IMR-90 (cell line): Measurements from ENCODE around the gene WLS. TPM values are rescaled to one million over a fixed set of nuclear protein-coding genes. Genes with fewer than 3 reads are reported as not detected.

Experiments
- ATAC-seq: fragments of 200-7000 bp; cut with Tn5 transposase; 2 replicates; pipeline ENCODE4 v1.9.1; 2020; ENCODE audit warnings: low read depth, mild to moderate bottlenecking, moderate library complexity
- BruUV-seq: library from RNA; stranded (reverse); fragments of 400-500 nt; replicated peaks from 2 replicates; lab custom pipeline; 2021; lab: Mats Ljungman, UMichigan
- CTCF ChIA-PET: fragments of 300-600 bp; formaldehyde crosslinking; extraction: SDS; loops from one replicate; lab custom pipeline; 2021; ENCODE audit warnings: antibody characterized with exemption; lab: Yijun Ruan, JAX
- POLR2A ChIA-PET: fragments of 300-600 bp; sonication (Branson Sonifier 250); formaldehyde crosslinking; loops from one replicate; lab custom pipeline; 2022; ENCODE audit warnings: antibody characterized with exemption; ENCODE audit not compliant: unreplicated experiment; lab: Charles Lee
- DNase-seq: peaks from one replicate; pipeline ENCODE4 v3.0.0; 2013
- H2AFZ ChIP-seq: replicated peaks from 2 replicates; pipeline ENCODE3; 2013; ENCODE audit warnings: low read length, mild to moderate bottlenecking; ENCODE audit not compliant: poor library complexity
- H2AK5ac ChIP-seq: 2 replicates; pipeline ENCODE4 v1.6.1; 2013; ENCODE audit warnings: low read depth, low read length, inconsistent platforms
- H2AK9ac ChIP-seq: replicated peaks from 2 replicates; pipeline ENCODE3; 2013; ENCODE audit warnings: mild to moderate bottlenecking, low read depth, low read length, moderate library complexity; ENCODE audit not compliant: poor library complexity
- H2BK120ac ChIP-seq: 2 replicates; pipeline ENCODE4 v1.6.1; 2013; ENCODE audit warnings: low read depth, low read length, inconsistent platforms
- H2BK15ac ChIP-seq: 3 replicates; pipeline ENCODE4 v1.6.1; 2013; ENCODE audit warnings: low read depth, low read length, inconsistent platforms
- H2BK20ac ChIP-seq: 2 replicates; pipeline ENCODE4 v1.6.1; 2013; ENCODE audit warnings: low read depth, mild to moderate bottlenecking, inconsistent platforms, low read length, moderate library complexity
- H2BK5ac ChIP-seq: 2 replicates; pipeline ENCODE4 v1.6.1; 2013; ENCODE audit warnings: mild to moderate bottlenecking, low read depth, low read length, inconsistent platforms; ENCODE audit not compliant: poor library complexity, severe bottlenecking
- H3K14ac ChIP-seq: replicated peaks from 2 replicates; pipeline ENCODE4 v1.6.1; 2013; ENCODE audit warnings: low read depth, low read length, inconsistent platforms
- H3K18ac ChIP-seq: 2 replicates; pipeline ENCODE4 v1.6.1; 2013; ENCODE audit warnings: low read depth, low read length, control low read depth
- H3K23ac ChIP-seq: 2 replicates; pipeline ENCODE4 v1.6.1; 2013; ENCODE audit warnings: low read depth, low read length, inconsistent platforms
- H3K27ac ChIP-seq: 2 replicates; pipeline ENCODE4 v1.5.1; 2013; ENCODE audit warnings: mild to moderate bottlenecking, control low read depth, low read length; ENCODE audit not compliant: insufficient read depth
- H3K27me3 ChIP-seq: 2 replicates; pipeline ENCODE4 v1.6.1; 2013; ENCODE audit warnings: low read length; ENCODE audit not compliant: control insufficient read depth, insufficient read depth
- H3K36me3 ChIP-seq: 2 replicates; pipeline ENCODE4 v1.6.1; 2013; ENCODE audit warnings: low read length, mixed read lengths; ENCODE audit not compliant: control insufficient read depth, insufficient read depth
- H3K4ac ChIP-seq: 2 replicates; pipeline ENCODE4 v1.6.1; 2013; ENCODE audit warnings: low read depth, low read length, inconsistent platforms
- H3K4me1 ChIP-seq: 2 replicates; pipeline ENCODE4 v1.6.1; 2013; ENCODE audit warnings: low read length, mixed read lengths; ENCODE audit not compliant: control insufficient read depth, insufficient read depth
- H3K4me2 ChIP-seq: 2 replicates; pipeline ENCODE4 v1.6.1; 2013; ENCODE audit warnings: low read depth, mild to moderate bottlenecking, control low read depth, low read length, moderate library complexity
- H3K4me3 ChIP-seq: 2 replicates; pipeline ENCODE4 v1.5.1; 2013; ENCODE audit warnings: low read depth, mild to moderate bottlenecking, control low read depth, low read length, moderate library complexity; ENCODE audit not compliant: insufficient read depth
- H3K56ac ChIP-seq: 2 replicates; pipeline ENCODE4 v1.6.1; 2013; ENCODE audit warnings: low read length, inconsistent platforms; ENCODE audit not compliant: insufficient read depth; ENCODE audit errors: extremely low read depth
- H3K79me1 ChIP-seq, 2 experiments: 2 replicates each; pipeline ENCODE4 v1.6.1; 2013; ENCODE audit warnings: low read length in 2 of 2, inconsistent platforms in 1 of 2, low read depth in 1 of 2
- H3K9ac ChIP-seq: 2 replicates; pipeline ENCODE4 v1.6.1; 2013; ENCODE audit warnings: low read depth, low read length, control low read depth
- H3K9me1 ChIP-seq: 2 replicates; pipeline ENCODE4 v1.6.1; 2013; ENCODE audit warnings: low read length, inconsistent platforms; ENCODE audit not compliant: insufficient read depth
- H3K9me3 ChIP-seq: 2 replicates; pipeline ENCODE4 v1.6.1; 2013; ENCODE audit warnings: low read length; ENCODE audit not compliant: control insufficient read depth, insufficient read depth
- H4K20me1 ChIP-seq: 2 replicates; pipeline ENCODE4 v1.6.1; 2013; ENCODE audit warnings: low read length, inconsistent platforms; ENCODE audit not compliant: insufficient read depth
- H4K5ac ChIP-seq: 2 replicates; pipeline ENCODE4 v1.6.1; 2013; ENCODE audit warnings: mild to moderate bottlenecking, low read depth, low read length, control low read depth
- H4K8ac ChIP-seq, 2 experiments: 2 replicates each; pipeline ENCODE4 v1.6.1; 2013; ENCODE audit warnings: low read depth in 2 of 2, low read length in 2 of 2, control low read depth in 1 of 2, inconsistent platforms in 1 of 2
- H4K91ac ChIP-seq: 2 replicates; pipeline ENCODE4 v1.6.1; 2013; ENCODE audit warnings: low read depth, low read length, inconsistent platforms; ENCODE audit not compliant: insufficient read depth
- CTCF ChIP-seq: conservative IDR thresholded peaks from 2 replicates; pipeline ENCODE4 v1.5.1; 2012; ENCODE audit warnings: mild to moderate bottlenecking, low read depth, low read length, improper control_type of control experiment
- FOS ChIP-seq: fragments of 150-350 bp; IDR thresholded peaks from 2 replicates; pipeline ENCODE4 v1.6.1; 2016; ENCODE audit warnings: low read depth, low read length
- RAD21 ChIP-seq: IDR thresholded peaks from 2 replicates; pipeline ENCODE4 v1.6.1; 2012; ENCODE audit warnings: low read length, improper control_type of control experiment
- USF2 ChIP-seq: fragments of 150-350 bp; IDR thresholded peaks from 2 replicates; pipeline ENCODE4 v1.6.1; 2017; ENCODE audit warnings: mild to moderate bottlenecking, antibody characterized with exemption, low read length, low read depth
- WGBS, 2 experiments: methylation state at CpG; one replicate each; pipeline versions ENCODE4 v1.1.5 to v1.1.7; 2013; ENCODE audit warnings: missing lambda C conversion rate in 2 of 2; ENCODE audit not compliant: insufficient read length in 1 of 2; ENCODE audit errors: extremely low coverage in 2 of 2; 5-methylcytosine and 5-hydroxymethylcytosine counted together
- dilution Hi-C: fragments of 300-500 bp; cut with HindIII; formaldehyde crosslinking; loops from one replicate; pipeline ENCODE4 v1.14.3; 2018; ENCODE audit warnings: low sequenced_read_pairs; ENCODE audit not compliant: unreplicated experiment
- in situ Hi-C: fragments of 300-500 bp; cut with MboI; formaldehyde crosslinking; loops from 3 replicates; pipeline ENCODE4 v1.14.3; 2019; ENCODE audit warnings: low sequenced_read_pairs, inconsistent platforms, mixed read lengths
- intact Hi-C: fragments of 100-400 bp; cut with micrococcal nuclease; formaldehyde crosslinking; loops from 2 replicates; pipeline ENCODE4 v1.10.0; 2022
- polyA plus RNA-seq, 3 experiments: library from polyadenylated mRNA; depleted of rRNA; stranded (reverse); fragments of >200 nt; gene quantifications; 2 replicates each; pipeline ENCODE4 v1.2.3, GENCODE V29; 2012; ENCODE audit warnings: low replicate concordance in 1 of 3
- total RNA-seq: library from RNA; depleted of rRNA; stranded (reverse); fragments of >200 nt; gene quantifications from 2 replicates; pipeline ENCODE4 v1.2.3, GENCODE V29; 2012

WLS gene
- total and polyA plus RNA-seq, 2 of the 4 experiments (the other 2 are of a cell fraction): 152 to 157 TPM

- no TSS peak for BruUV-seq
- no peaks in the 10 kb centered on the region for H3K79me1 ChIP-seq
- peak overlapping the region; percentile 3; the same call in 1 of the 3 replicates for H2BK15ac ChIP-seq
- ATAC-seq: peak; percentile 92
- no peak overlapping the region for H2AK5ac ChIP-seq
- peak; percentile 62 for DNase-seq
- no peaks in the 10 kb centered on the region for H3K9me1 ChIP-seq
- no peak overlapping the region for H3K4ac ChIP-seq
- dilution Hi-C loops (no loop called here), in situ Hi-C loops (no loop called here), intact Hi-C loops (no loop called here)
- no peak overlapping the region for H3K23ac ChIP-seq
- no peak overlapping the region; the same call in 1 of the 2 replicates for H3K14ac ChIP-seq
- no peak overlapping the region for H2AK9ac ChIP-seq
- TF ChIP-seq USF2 (no peak), FOS (peak; percentile 22; the same call in 1 of the 2 replicates), RAD21 (no peak), CTCF (no peak)
- no peak overlapping the region for H2BK5ac ChIP-seq
- H4K20me1 ChIP-seq: no peaks in the 10 kb centered on the region
- H3K27me3 ChIP-seq: no peaks in the 10 kb centered on the region
- H3K4me2 ChIP-seq: peak overlapping the region; percentile 57
- no peaks in the 10 kb centered on the region for H3K36me3 ChIP-seq
- WGBS, 2 experiments: no CpG with 5 or more reads among the region's 3 CpGs
- H4K91ac ChIP-seq: 0 out of 2 replicates have a peak overlapping the region, but pooled peaks have one; percentile 24
- no peak overlapping the region for H3K9ac ChIP-seq
- 0 out of 4 replicates have a peak overlapping the region, but pooled peaks of 1 of the 2 experiments have one; percentile 1 for H4K8ac ChIP-seq
- H3K4me1 ChIP-seq: peaks cover 3% of the 10 kb centered on the region
- H3K27ac ChIP-seq: no peak overlapping the region
- POLR2A ChIA-PET: no interaction called here
- no peak overlapping the region for H2AFZ ChIP-seq
- H4K5ac ChIP-seq: no peak overlapping the region
- CTCF ChIA-PET: interaction anchor here (0.7 kb wide), 2 partner anchors 21 to 22 kb away, joined by 3 read pairs; no protein-coding TSS in a partner anchor
- H3K56ac ChIP-seq: no peak overlapping the region
- no peak overlapping the region for H3K18ac ChIP-seq
- no peak overlapping the region for H2BK20ac ChIP-seq
- no peak overlapping the region for H3K4me3 ChIP-seq
- no peak overlapping the region for H2BK120ac ChIP-seq
- H3K9me3 ChIP-seq: no peaks in the 10 kb centered on the region
Measured at GRCh38 chr1:68269637-68270430, 37.5 kb upstream of the WLS start.
